ENCODE measurements around the gene HELZ. TPM values are rescaled to one million over a fixed set of nuclear protein-coding genes. Genes with fewer than 3 reads are reported as not detected.
A peak's percentile ranks its signal among the peaks of the same experiment; 100 is the strongest.
"Not testable (repeated sequence)": the region's sequence is repeated elsewhere in the genome, so short reads cannot be mapped to it uniquely, and the experiment has no call there.

The HELZ gene
- polyA plus RNA-seq, 6 donors from 2014 or later: 34.5 to 94.7 (median 75.5) TPM

- no peak within 1 kb of the TSS for H3K4me3 Mint-ChIP-seq
- DNase-seq: no peak
- peaks cover 5 to 26% (median 18%) of the 10 kb centered on the region in 7 donors for H3K9me3 Mint-ChIP-seq
- ATAC-seq (ENCODE audit: low read depth in 2 of 2): no peak
- peaks cover 4 to 26% of the 10 kb centered on the region in 2 donors for H3K36me3 Mint-ChIP-seq
- H3K27ac Mint-ChIP-seq: peak within 1 kb of the TSS in 1 of 6 donors; percentile 81
- H3K4me1 Mint-ChIP-seq: no peaks in the 10 kb centered on the region
- H3K27me3 Mint-ChIP-seq: peaks cover 0 to 8% (median 0%) of the 10 kb centered on the region in 3 donors
Observed at GRCh38 chr17:67044016-67044772, 200.8 kb downstream of the HELZ start, which contains the start of gene CACNG1. Gene CACNG1, plus strand, starts transcription at chr17:67044554. Its CDS starts 107 bp downstream, at chr17:67044661.

DNA sequence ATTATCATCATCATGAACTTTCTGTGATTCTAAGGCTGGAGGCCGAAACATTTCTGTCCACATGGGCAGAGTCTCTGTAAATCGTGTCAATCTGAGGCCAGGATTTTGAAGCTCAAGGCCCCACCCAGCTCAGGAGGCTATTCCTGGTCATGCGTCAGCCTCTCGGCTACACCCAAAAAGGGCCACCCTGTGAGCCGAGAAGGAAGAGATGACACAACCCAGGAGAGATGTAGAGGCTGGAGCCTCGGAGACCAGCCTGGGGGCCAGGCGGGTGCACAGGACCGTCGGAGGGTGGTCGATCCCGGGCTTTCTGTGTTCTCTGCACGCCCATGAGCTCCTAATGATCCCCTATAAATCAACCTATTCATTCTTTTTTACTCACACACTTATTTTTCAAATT is 201.7 kb downstream of the HELZ start:
- Mint-ChIP-seq H3K9me3 (peaks cover 0 to 17% (median 9%) of the 10 kb centered on the region in 7 donors), H3K36me3 (peaks cover 4 to 18% of the 10 kb centered on the region in 2 donors), H3K4me1 (no peaks in the 10 kb centered on the region), H3K27ac (no peak overlapping the region), H3K27me3 (peaks cover 0 to 14% (median 0%) of the 10 kb centered on the region in 3 donors), H3K4me3 (no peak overlapping the region)
- no peak for DNase-seq
- no peak for ATAC-seq (ENCODE audit: low read depth in 2 of 2)

DNA sequence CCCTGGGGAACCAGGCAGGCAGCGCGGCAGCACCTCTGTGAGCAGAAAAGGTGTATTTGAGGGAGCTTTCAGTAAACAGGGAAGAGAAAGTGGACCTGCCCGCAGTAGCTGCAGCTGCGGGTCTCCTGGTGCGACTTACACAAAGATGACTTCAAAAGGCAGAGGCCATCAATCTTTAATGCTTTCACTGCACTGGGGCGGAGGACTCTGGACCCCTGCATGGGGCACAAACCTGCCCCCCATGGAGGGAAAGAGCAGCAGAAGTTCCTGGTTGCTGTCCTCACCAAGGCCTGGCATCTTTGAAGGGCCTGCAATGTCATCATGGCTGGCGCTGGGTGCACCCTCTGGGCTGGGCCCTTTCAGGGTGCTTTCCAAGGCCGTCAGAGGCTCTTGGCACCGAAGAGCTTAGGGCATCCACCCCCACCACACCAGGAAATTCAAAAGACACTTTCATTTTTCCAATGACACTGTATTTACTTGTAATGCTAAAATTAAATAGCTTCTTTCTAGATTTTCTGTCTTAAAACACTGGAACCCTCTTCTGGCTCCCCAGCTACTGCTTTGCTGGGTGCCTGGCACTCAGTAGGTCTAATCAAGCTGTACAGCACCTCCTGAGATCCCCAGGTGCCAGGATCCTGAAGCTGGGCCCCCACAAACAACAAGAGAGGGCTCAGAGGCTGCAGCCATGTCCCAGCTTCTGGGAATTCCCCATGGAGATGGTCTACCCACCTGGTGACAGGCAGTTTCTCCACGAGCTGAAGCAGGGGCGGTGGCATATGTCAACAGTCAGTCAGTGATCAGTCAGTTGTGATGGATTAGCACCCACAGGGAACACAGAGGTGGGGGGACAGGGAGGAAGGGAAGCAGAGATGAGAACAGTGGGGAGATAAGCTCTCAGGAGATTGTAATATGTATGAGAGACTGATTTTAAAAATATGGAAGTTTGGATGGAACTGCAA is 202.8 kb downstream of the HELZ start:
- H3K36me3 Mint-ChIP-seq: peaks cover 4 to 7% of the 10 kb centered on the region in 2 donors
- peak overlapping the region in 1 of 8 donors; percentile 23 for H3K4me3 Mint-ChIP-seq
- no peak overlapping the region for H3K27ac Mint-ChIP-seq
- no peak for DNase-seq
- H3K9me3 Mint-ChIP-seq: peaks cover 0 to 6% (median 4%) of the 10 kb centered on the region in 7 donors
- H3K27me3 Mint-ChIP-seq: peaks cover 0 to 15% (median 5%) of the 10 kb centered on the region in 3 donors
- H3K4me1 Mint-ChIP-seq: no peaks in the 10 kb centered on the region
- ATAC-seq (ENCODE audit: low read depth in 2 of 2): no peak

- H3K4me1 Mint-ChIP-seq: no peaks in the 10 kb centered on the region
Observed at GRCh38 chr17:67041531-67041930, 203.5 kb downstream of the HELZ start.

GRCh38 chr17:67041119-67041518 is 203.9 kb downstream of the HELZ start:
- H3K36me3 Mint-ChIP-seq; H3K4me3 Mint-ChIP-seq; H3K27ac Mint-ChIP-seq; H3K4me1 Mint-ChIP-seq; ATAC-seq (ENCODE audit: low read depth in 2 of 2); DNase-seq; H3K9me3 Mint-ChIP-seq: not testable (repeated sequence)
- peaks cover 0 to 17% (median 5%) of the 10 kb centered on the region in 3 donors for H3K27me3 Mint-ChIP-seq

More at GRCh38 chr17:67041531-67041930, 203.5 kb downstream of the HELZ start:
- Mint-ChIP-seq H3K27ac (no peak overlapping the region), H3K4me3 (no peak overlapping the region), H3K36me3 (peaks cover 0 to under 1% of the 10 kb centered on the region in 2 donors), H3K27me3 (peaks cover 0 to 13% (median 5%) of the 10 kb centered on the region in 3 donors), H3K9me3 (peaks cover 0 to 2% (median 0%) of the 10 kb centered on the region in 7 donors)
- no peak for DNase-seq
- no peak for ATAC-seq (ENCODE audit: low read depth in 2 of 2)

DNA sequence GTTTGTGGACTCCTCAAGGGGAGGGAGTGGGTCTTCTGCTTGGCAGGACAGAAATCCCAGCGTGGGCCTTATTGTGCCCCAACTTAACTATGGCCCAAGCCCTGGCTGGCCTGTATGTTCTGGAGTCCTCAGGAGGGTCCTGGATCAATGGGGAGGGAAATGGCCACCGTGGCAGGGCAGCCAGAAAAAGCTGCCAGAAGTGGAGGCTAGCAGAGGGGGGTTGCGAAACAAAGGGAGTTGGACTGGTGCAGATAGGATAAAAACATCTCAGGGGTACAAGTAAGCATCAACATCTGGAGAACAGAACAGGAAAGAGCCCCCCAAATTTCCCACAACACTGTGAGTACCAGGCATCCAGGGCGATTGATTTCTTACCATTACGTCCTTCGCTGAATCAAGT is 204.3 kb downstream of the HELZ start:
- Mint-ChIP-seq H3K4me3 (no peak overlapping the region), H3K4me1 (no peaks in the 10 kb centered on the region), H3K9me3 (peaks cover 0 to 5% (median 0%) of the 10 kb centered on the region in 7 donors), H3K27ac (no peak overlapping the region), H3K27me3 (peaks cover 0 to 21% (median 5%) of the 10 kb centered on the region in 3 donors), H3K36me3 (no peaks in the 10 kb centered on the region)
- ATAC-seq (ENCODE audit: low read depth in 2 of 2): no peak
- DNase-seq: no peak

GRCh38 chr17:67038861-67039365 is 206.1 kb downstream of the HELZ start:
- H3K4me1 Mint-ChIP-seq: no peaks in the 10 kb centered on the region
- no peak for ATAC-seq (ENCODE audit: low read depth in 2 of 2)

DNA sequence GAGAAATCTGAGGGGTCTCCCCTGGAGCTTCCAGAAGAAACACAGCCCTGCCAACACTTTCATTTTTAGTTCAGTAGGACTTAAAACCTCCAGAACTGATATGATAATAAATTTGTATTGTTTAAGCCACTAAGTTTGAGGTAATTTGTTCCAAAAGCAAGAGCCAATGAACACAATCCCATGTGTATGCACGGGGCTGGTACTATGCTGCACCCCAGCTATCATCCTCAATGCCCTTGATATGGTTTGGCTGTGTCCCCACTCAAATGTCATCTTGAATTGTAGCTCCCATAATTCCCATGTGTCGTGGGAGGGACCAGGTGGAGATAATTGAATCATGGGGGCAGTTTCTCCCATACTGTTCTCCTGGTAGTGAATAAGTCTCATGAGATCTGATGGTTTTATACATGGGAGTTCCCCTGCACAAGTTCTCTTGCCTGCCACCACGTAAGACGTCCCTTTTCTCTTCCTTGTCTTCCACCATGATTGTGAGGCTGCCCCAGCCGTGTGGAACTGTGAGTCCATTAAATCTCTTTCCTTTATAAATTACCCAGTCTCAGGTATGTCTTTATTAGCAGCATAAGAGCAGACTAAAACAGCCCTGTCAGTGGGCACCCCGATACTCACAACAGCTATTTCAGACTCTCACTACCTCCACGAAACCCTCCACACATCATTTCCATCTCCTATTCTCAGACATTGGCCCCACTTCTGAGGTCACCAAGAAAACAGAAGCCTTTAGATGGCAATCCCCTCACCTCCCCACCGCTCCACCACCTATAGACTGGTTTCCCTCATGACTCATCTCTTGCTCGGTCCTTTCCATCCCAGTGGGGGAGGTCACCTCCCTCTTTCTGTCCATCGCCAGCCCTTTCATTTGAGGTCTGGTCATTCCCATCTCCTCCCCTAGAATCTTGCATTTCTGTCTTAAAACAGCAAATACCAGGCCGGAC is 209.6 kb downstream of the HELZ start:
- Mint-ChIP-seq H3K9me3 (peaks cover 0 to 10% (median 0%) of the 10 kb centered on the region in 7 donors), H3K27me3 (peaks cover 0 to 24% (median 5%) of the 10 kb centered on the region in 3 donors), H3K36me3 (no peaks in the 10 kb centered on the region), H3K4me1 (no peaks in the 10 kb centered on the region), H3K27ac (peak overlapping the region in 1 of 6 donors; percentile 2), H3K4me3 (no peak overlapping the region)
- ATAC-seq (ENCODE audit: low read depth in 2 of 2) (no peak), DNase-seq (no peak)

More at GRCh38 chr17:67038861-67039365, 206.1 kb downstream of the HELZ start:
- Mint-ChIP-seq H3K27ac (no peak overlapping the region), H3K9me3 (peaks cover 0 to 10% (median 0%) of the 10 kb centered on the region in 7 donors), H3K27me3 (peaks cover 0 to 24% (median 5%) of the 10 kb centered on the region in 3 donors), H3K4me3 (no peak overlapping the region), H3K36me3 (no peaks in the 10 kb centered on the region)
- DNase-seq: no peak

- Mint-ChIP-seq H3K9me3 (peaks cover 0 to 10% (median 0%) of the 10 kb centered on the region in 7 donors), H3K27ac (no peak overlapping the region), H3K4me3 (no peak overlapping the region), H3K27me3 (peaks cover 0 to 22% (median 5%) of the 10 kb centered on the region in 3 donors), H3K4me1 (no peaks in the 10 kb centered on the region), H3K36me3 (no peaks in the 10 kb centered on the region)
- ATAC-seq (ENCODE audit: low read depth in 2 of 2) (no peak), DNase-seq (no peak)
Observed at GRCh38 chr17:67033613-67034012, 211.4 kb downstream of the HELZ start.

- DNase-seq (no peak), ATAC-seq (ENCODE audit: low read depth in 2 of 2) (no peak)
- no peak overlapping the region for H3K4me3 Mint-ChIP-seq
- H3K36me3 Mint-ChIP-seq: no peaks in the 10 kb centered on the region
- peaks cover 0 to 17% (median 5%) of the 10 kb centered on the region in 3 donors for H3K27me3 Mint-ChIP-seq
- no peaks in the 10 kb centered on the region for H3K4me1 Mint-ChIP-seq
- H3K27ac Mint-ChIP-seq: no peak overlapping the region
- peaks cover 0 to 10% (median 0%) of the 10 kb centered on the region in 7 donors for H3K9me3 Mint-ChIP-seq
Observed at GRCh38 chr17:67032985-67033384, 212.0 kb downstream of the HELZ start.

DNA sequence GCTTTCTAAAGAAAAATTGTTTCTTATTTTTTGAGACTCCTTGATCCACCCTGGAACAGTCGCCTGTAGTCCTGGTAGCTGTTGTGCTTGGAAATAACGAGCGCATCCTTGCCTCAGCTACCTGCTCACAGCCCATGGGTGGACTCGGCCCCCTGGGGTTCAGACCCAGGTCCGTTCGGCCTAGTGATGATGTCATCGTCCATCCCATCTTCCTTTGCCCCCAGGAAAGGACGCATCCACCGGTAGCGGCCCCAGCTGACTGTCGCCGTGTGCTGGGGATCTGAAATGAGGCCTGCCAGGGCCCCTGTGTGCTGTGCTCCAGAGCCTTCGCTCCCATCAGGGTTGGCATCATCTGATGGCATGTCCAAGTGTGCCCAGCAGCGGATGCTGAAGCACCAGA is 212.6 kb downstream of the HELZ start:
- Mint-ChIP-seq H3K27ac (no peak overlapping the region), H3K9me3 (peaks cover 0 to 10% (median 0%) of the 10 kb centered on the region in 7 donors), H3K27me3 (peaks cover 0 to 17% (median 2%) of the 10 kb centered on the region in 3 donors), H3K4me1 (no peaks in the 10 kb centered on the region), H3K36me3 (no peaks in the 10 kb centered on the region), H3K4me3 (peak overlapping the region in 1 of 8 donors; percentile 46)
- no peak for ATAC-seq (ENCODE audit: low read depth in 2 of 2)
- DNase-seq: no peak

GRCh38 chr17:67030641-67031040 is 214.4 kb downstream of the HELZ start:
- Mint-ChIP-seq H3K4me3 (no peak overlapping the region), H3K4me1 (no peaks in the 10 kb centered on the region), H3K27me3 (peaks cover 0 to 2% (median 0%) of the 10 kb centered on the region in 3 donors), H3K9me3 (peaks cover 0 to 5% (median 0%) of the 10 kb centered on the region in 7 donors), H3K36me3 (no peaks in the 10 kb centered on the region), H3K27ac (no peak overlapping the region)
- no peak for ATAC-seq (ENCODE audit: low read depth in 2 of 2)
- no peak for DNase-seq

All from naive B cell (primary cell).